Ovary (tissue), 9 donors: ENCODE measurements around the gene ROBO3. TPM values are rescaled to one million over a fixed set of nuclear protein-coding genes. Genes with fewer than 3 reads are reported as not detected.

Experiments used
- DNase-seq, 5 donors: peaks; one replicate each; pipeline ENCODE4 v3.0.0-alpha.2; 2019 to 2020
- H3K27ac ChIP-seq, 2 donors: fragments of 200-600 bp; one replicate each; pipeline versions ENCODE4 v1.5.1 to v1.8.0; 2019 to 2022
- H3K27me3 ChIP-seq: fragments of 200-600 bp; one replicate; pipeline ENCODE4 v1.8.0; 2022
- H3K36me3 ChIP-seq: fragments of 200-600 bp; sonication (generic); one replicate; pipeline ENCODE4 v1.5.1; 2019
- H3K4me1 ChIP-seq: one replicate; pipeline ENCODE4 v1.8.1; 2013; ENCODE audit warnings: mild to moderate bottlenecking, moderate library complexity; ENCODE audit not compliant: insufficient read depth
- H3K4me3 ChIP-seq: fragments of 200-600 bp; sonication (generic); one replicate; pipeline ENCODE4 v1.5.1; 2017
- H3K9me3 ChIP-seq, 2 donors: fragments of 200-600 bp in 1 of 2; sonication (generic) in 1 of 2; one replicate each; pipeline versions ENCODE4 v1.5.1 to v1.8.1; 2013 to 2019; ENCODE audit warnings: mild to moderate bottlenecking in 1 of 2, moderate library complexity in 1 of 2
- CTCF ChIP-seq, 3 donors: fragments of 450-650 bp in 2 of 3; fragments of 200-600 bp in 1 of 3; IDR thresholded peaks; one replicate each; pipeline versions ENCODE4 v1.5.1 to v1.8.0; 2016 to 2022; ENCODE audit warnings: antibody characterized with exemption in 3 of 3, mild to moderate bottlenecking in 1 of 3
- EP300 ChIP-seq: sonication (generic); formaldehyde crosslinking; IDR thresholded peaks from one replicate; pipeline ENCODE4 v1.6.1; 2017; ENCODE audit warnings: antibody characterized with exemption
- POLR2A ChIP-seq: fragments of 450-650 bp; IDR thresholded peaks from one replicate; pipeline ENCODE4 v1.6.1; 2017; ENCODE audit warnings: antibody characterized with exemption, mild to moderate bottlenecking, moderate library complexity
- WGBS, 3 donors: extraction: QIAGEN DNeasy Blood & Tissue Kit in 1 of 3; methylation state at CpG; one replicate each; pipeline versions ENCODE4 v1.1.5 to v1.1.7; 2013 to 2017; 5-methylcytosine and 5-hydroxymethylcytosine counted together
- intact Hi-C, 4 donors: fragments of 100-400 bp; cut with DNase I; formaldehyde crosslinking; loops; one replicate each; pipeline versions ENCODE4 v1.11.0 to v1.15.1; 2022 to 2023
- polyA plus RNA-seq, 2 donors: library from polyadenylated mRNA; stranded (reverse); fragments of 200-250 nt in 1 of 2; fragments of 350-450 nt in 1 of 2; fragmentation: Illumina TruSeq in 1 of 2; extraction: RNeasy Lipid Tissue Mini Kit (QIAGEN cat#74804) in 1 of 2; gene quantifications; one replicate each; pipeline ENCODE4 v1.2.3, GENCODE V29; 2013 to 2014
- total RNA-seq, 7 donors: library from RNA; depleted of rRNA in 2 of 7; stranded (reverse); fragments of >200 nt in 2 of 7; fragmentation: NEBNext Ultra II Directional in 3 of 7; extraction: Animal tissue kit (Norgen Biotek cat#: 25700) in 3 of 7; gene quantifications; one replicate each; pipeline versions ENCODE4 v1.1.0 to v1.2.4, GENCODE V29; 2016 to 2023
- donor health status: DM: no; HTN: no; CAD: no; lungs with moderate emphysema.
- donor health status: DM: no; HTN: no; CAD: no.
- donor health status: Bipolar disorder and iron deficiency.
- donor health status: DM: yes; HTN: yes; CAD: no.
- donor health status: DM: no; HTN: no; CAD: no.
- donor health status: DM: yes; HTN: yes; CAD: no.

Gene ROBO3
- total and polyA plus RNA-seq, 9 donors = 15.2 to 90.4 (median 56.7) TPM

- intact Hi-C loops = no loop called here
- peaks cover 4% of the 10 kb centered on the region for H3K27me3 ChIP-seq
- H3K4me3 ChIP-seq = no peak overlapping the region
- H3K4me1 ChIP-seq = peaks cover 9% of the 10 kb centered on the region
- 2 to 3% (median 2%) methylated on average over 27 to 31 of the region's 31 CpGs for WGBS, 3 donors
- no peaks in the 10 kb centered on the region for H3K36me3 ChIP-seq
- no peak for TF ChIP-seq POLR2A
- no peak for TF ChIP-seq CTCF (IDR thresholded peaks at IDR 0.05)
- TF ChIP-seq EP300 = no peak
- H3K27ac ChIP-seq = no peak overlapping the region
- no peaks in the 10 kb centered on the region for H3K9me3 ChIP-seq
- peak in 2 of 5 donors; percentile 38 to 41 for DNase-seq
Observed at GRCh38 chr11:124863137-124863825, 2.0 kb upstream of the ROBO3 start.

- peaks cover 4% of the 10 kb centered on the region for H3K27me3 ChIP-seq
- no peaks in the 10 kb centered on the region for H3K9me3 ChIP-seq
- no peaks in the 10 kb centered on the region for H3K36me3 ChIP-seq
- no peak overlapping the region for H3K4me3 ChIP-seq
- TF ChIP-seq POLR2A (no peak), CTCF (IDR thresholded peaks at IDR 0.05) (no peak), EP300 (no peak)
- peak in 2 of 5 donors; percentile 13 to 30 for DNase-seq
- H3K27ac ChIP-seq = no peak overlapping the region
- 2 to 4% (median 2%) methylated on average over 9 of the region's 9 CpGs for WGBS, 3 donors
- intact Hi-C loops = no loop called here
- H3K4me1 ChIP-seq = peaks cover 9% of the 10 kb centered on the region
Observed at GRCh38 chr11:124863826-124864165, 1.4 kb upstream of the ROBO3 start.

- Histone ChIP-seq H3K27me3 (peaks cover 4% of the 10 kb centered on the region), H3K4me1 (peaks cover 9% of the 10 kb centered on the region), H3K27ac (no peak overlapping the region), H3K9me3 (no peaks in the 10 kb centered on the region), H3K4me3 (no peak overlapping the region), H3K36me3 (no peaks in the 10 kb centered on the region)
- intact Hi-C loops = no loop called here
- no peak for TF ChIP-seq EP300
- TF ChIP-seq CTCF (IDR thresholded peaks at IDR 0.05) = no peak
- no peak for TF ChIP-seq POLR2A
- DNase-seq = no peak
- 6 to 8% (median 8%) methylated on average over 18 of the region's 18 CpGs for WGBS, 3 donors
Observed at GRCh38 chr11:124864176-124864891, 898 bp upstream of the ROBO3 start.

- Histone ChIP-seq H3K27me3 (peaks cover 4% of the 10 kb centered on the region), H3K4me1 (peaks cover 9% of the 10 kb centered on the region), H3K4me3 (no peak overlapping the region), H3K27ac (no peak overlapping the region), H3K36me3 (no peaks in the 10 kb centered on the region), H3K9me3 (no peaks in the 10 kb centered on the region)
- TF ChIP-seq EP300 (no peak), POLR2A (no peak), CTCF (IDR thresholded peaks at IDR 0.05) (no peak)
- 2 to 5% (median 3%) methylated on average over 9 of the region's 9 CpGs for WGBS, 3 donors
- peak in 2 of 5 donors; percentile 11 to 17 for DNase-seq
- intact Hi-C loops = no loop called here
Observed at GRCh38 chr11:124864892-124865180, 396 bp upstream of the ROBO3 start.
